HG03439 (cell line): ENCODE measurements around the gene SRP72.
A peak's percentile ranks its signal among the peaks of the same experiment; 100 is the strongest.
"Not testable (repeated sequence)": the region's sequence is repeated elsewhere in the genome, so short reads cannot be mapped to it uniquely, and the experiment has no call there.

Experiments used
- ATAC-seq: cut with Tn5 transposase; IDR thresholded peaks from one replicate; pipeline ENCODE4 v1.9.1; 2021; ENCODE audit warnings: mild to moderate bottlenecking, moderate library complexity; ENCODE audit not compliant: unreplicated experiment

Gene SRP72, protein sequence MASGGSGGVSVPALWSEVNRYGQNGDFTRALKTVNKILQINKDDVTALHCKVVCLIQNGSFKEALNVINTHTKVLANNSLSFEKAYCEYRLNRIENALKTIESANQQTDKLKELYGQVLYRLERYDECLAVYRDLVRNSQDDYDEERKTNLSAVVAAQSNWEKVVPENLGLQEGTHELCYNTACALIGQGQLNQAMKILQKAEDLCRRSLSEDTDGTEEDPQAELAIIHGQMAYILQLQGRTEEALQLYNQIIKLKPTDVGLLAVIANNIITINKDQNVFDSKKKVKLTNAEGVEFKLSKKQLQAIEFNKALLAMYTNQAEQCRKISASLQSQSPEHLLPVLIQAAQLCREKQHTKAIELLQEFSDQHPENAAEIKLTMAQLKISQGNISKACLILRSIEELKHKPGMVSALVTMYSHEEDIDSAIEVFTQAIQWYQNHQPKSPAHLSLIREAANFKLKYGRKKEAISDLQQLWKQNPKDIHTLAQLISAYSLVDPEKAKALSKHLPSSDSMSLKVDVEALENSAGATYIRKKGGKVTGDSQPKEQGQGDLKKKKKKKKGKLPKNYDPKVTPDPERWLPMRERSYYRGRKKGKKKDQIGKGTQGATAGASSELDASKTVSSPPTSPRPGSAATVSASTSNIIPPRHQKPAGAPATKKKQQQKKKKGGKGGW

DNA sequence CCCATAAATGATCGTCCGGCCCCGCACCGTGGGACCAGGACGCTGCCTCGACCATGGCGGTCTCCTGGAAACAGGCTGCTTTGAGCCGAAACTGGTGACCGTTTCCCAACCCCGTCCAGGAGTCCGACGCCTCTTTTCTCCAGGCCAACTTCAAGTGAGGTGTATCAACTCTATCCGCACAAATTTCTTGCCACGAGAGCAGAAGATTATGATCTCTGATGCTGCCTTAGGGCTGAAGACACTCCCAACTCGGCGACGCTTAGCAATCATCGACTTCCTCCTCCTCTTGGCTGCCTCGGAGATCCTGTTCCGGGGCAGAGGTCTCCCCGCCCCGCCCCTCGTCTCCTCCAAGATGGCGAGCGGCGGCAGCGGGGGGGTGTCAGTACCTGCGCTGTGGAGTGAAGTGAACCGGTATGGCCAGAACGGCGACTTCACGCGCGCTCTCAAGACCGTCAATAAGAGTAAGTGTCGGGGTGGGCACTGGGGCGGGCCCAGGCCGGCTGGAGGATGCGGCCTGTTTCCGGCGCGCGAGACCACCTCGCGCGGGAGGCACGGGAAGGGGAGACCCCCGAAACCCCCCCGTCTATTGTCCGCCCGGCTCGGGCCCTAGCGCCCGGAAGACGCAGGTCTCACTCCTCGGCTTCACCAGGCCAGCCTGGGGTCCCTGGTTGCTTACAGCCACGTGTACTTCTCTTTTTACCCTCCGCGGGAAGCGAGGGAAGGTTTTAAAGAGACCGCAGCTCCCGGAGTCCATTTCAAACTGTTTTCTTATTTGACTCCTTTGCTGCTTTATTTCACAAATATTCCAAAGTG, at the start of gene SRP72:
Gene SRP72 (plus strand): TSS at position 334 of the 813 bp plus-strand sequence. CDS start 19 bp downstream, at position 353.
- ATAC-seq: peak; percentile 91

DNA sequence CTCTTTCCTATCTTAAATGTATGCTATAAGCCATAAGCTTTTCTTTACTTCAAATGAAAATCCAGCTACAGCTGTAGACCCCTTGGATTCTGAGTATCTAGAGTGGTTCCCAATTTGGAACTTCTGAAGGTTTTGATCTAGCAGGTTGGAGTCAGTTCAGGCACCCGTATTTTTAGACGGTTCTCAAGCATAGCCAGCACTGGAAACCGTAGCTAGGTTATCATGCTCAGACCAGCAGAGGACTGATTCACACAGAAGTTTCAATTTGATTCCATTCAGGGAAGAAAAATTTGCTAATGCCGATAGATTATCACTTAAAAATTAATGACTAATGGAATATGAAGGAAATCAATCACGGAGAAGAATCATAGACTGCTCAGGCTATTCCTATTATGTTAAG, 43.2 kb upstream of the SRP72 start:
- no peak for ATAC-seq

DNA sequence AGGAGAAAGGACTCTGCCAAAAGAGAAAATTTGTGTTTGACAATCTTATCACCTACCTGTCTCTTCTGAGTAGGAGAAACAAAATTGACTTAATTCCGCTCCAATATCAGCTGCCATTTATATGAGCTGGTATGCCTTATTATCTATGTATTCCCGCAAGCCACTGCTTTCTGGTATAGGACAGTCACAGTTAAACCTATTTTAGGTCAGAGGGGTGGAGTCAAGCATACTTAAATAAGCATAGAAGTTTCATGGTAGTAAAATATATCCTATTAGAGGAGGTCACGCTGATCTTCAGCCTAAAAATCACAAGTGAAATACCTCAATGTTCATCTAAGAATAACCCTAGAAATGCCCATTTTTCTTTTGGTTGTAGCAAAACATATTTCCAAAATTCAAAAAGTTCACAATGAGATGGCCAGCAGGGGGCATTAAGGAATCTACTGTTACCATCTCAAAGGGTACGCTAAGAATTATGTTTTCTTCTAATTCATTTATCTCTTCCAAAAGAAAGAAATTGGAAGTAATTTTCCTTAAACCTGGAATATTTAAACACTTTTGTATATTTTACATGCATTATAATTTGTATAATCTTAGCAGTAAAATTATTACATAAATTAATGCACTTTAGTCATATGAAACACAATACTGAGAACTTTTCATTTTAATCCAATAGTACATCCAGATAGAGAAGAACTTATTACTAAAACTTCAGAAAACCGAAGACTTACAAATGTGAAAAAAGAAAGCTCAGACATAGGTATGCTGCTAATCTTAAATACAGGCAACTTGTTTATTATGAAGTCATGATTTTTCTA, 42.5 kb upstream of the SRP72 start:
- no peak for ATAC-seq

DNA sequence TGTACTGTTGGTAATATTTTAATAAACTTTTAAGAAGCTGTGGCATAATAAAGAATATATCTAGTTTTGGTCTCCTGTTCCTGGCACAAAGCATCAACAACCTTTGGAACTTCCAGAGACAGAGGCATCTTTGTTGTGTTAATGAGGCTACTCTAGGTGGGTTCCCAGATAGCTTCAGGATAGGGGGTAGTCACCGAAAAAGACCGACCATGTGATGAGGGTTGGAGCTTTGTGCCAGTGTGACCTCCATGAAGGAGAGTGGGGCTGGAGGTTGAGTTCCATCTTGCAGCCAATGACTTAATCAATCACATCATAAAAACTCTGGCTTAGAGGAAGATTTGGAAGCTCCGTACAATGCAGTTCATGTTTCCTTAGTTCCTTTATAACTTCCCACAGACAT, 41.9 kb upstream of the SRP72 start:
- no peak for ATAC-seq

DNA sequence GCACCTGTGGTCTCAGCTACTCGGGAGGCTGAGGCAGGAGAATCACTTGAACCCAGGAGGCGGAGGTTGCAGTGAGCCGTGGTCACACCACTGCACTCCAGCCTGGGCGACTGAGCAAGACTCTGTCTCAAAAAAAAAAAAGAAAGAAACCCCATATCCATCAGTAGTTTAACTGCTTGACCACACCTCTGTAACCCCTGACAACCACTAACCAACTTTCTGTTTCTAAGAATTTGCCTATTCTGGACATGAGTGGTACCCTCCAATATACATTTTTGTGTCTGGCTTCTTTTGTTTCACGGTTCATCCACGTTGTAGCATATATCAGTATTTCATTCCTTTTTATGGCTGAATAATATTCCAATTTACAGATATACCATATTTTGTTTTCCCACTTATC, 41.1 kb upstream of the SRP72 start:
- peak; percentile 90 for ATAC-seq

DNA sequence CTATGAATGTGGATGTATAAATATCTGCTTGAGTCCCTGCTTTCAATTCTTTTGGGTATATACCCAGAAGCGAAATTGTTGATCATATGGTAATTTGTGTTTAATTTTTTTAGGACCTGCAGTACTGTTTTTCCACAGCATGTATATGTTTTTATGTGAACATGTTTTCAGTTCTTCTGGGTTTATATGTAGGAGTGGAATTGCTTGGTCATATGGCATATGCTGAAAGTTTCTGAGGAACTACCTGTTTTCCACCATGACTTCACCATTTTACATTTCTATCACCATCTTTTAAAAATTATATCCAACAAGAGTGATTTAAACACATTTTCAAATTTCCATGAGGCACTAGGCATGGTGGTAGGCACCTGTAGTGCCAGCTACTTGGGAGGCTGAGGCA, 40.2 kb upstream of the SRP72 start:
- ATAC-seq: no peak

DNA sequence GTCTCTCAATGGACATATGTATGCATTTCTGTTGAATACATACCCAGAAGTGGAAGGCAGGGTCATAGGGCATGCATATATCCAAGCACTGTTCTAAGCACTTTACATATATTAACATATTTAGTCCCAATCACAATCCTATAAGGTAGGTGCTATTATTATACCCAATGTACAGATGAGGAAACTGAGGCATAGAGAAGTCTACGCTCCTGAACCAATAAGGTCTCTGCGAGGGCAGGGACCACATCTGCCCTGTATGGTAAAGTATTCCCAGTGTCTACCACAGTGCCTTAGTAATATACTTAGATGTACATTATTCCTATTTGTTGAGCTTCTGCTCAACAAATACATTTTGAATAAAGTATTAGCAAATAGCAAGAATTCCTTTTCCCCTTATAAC, 37.2 kb upstream of the SRP72 start:
- no peak for ATAC-seq

DNA sequence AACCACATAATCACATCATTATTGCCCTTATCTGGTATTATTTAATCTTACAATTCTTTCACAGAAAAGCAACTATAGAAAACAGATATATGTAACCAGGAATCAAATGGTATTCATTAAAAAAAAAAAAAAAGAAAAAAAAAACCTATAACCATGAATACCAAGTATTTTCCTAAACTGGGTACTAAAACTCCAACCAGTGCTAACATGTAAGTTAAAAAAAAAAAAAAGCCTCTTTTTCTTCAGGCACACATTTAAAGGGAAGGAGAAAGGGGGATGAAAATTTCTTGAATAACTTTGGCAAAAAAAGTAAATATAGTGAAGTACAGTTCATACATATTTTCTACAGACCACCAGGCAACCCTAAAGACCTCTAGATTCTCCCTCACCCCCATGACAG, 34.1 kb upstream of the SRP72 start:
- ATAC-seq: no peak

DNA sequence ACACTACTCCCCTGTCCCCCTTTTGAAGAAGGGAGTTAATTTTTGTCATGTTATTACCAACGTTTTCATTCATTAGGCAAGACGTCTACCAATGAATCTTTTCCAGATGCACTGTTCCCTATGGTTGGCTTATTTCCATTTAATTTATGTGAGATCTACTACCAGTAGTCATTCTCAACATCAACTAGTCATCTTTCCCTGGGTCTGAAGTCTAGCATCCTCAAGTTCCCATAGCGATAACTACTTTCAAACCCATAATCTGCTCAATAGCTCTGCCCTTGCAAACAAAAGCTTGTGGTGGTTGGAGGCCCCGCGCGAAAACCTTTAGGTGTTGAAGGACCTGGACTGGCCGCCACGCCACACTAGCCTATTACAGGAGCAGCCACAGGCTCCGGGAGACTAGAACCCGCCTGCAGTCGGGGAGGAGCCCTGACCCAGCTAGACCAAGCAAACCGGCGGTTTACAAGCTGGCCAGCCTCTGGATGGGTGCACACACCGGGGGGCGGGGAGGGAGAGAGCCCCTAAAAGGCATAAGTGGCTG, 32.7 kb upstream of the SRP72 start:
- ATAC-seq: peak; percentile 15

DNA sequence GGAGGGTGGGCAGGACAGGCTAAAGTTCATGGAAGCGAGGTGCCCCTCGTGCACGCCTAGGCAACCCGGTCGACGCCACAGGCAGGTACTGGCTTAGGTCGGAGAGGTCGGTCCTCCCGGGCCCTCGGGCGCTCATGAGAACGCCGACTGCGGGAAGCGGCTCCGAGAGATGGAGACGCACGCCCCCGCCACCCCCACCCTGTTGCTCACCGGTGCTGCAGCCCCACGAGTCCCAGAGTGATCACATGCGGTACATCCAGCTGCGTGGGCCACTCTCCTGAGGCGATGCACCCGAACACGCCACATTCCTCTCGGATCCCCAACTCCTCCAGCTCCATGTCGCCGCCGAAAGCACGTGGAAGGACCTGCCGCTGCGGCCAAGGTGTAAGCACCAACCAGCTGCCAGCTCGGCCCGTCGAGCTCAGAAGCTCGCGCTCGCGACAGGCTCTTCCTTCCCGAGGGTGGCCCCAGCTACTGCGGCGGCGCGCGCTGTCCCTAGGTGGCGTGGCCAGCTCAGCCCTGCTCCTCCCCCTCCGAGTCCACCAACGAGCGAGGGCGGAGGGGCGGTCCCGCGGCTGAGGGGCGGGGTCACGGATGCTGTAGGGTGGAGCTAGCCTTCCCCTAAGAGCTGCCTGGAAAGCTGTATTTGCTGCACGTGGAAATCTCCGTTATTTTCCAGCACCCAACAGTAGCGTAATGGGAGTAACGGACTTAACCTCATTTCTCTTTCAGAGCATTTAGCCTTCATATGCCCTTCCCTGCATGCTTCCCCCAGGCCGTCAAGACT, 32.1 kb upstream of the SRP72 start, which contains the start of gene PPAT:
Gene PPAT (minus strand): TSS at position 476 of the 787 bp plus-strand sequence. CDS start 138 bp downstream, at position 338.
- peak; percentile 79 for ATAC-seq

DNA sequence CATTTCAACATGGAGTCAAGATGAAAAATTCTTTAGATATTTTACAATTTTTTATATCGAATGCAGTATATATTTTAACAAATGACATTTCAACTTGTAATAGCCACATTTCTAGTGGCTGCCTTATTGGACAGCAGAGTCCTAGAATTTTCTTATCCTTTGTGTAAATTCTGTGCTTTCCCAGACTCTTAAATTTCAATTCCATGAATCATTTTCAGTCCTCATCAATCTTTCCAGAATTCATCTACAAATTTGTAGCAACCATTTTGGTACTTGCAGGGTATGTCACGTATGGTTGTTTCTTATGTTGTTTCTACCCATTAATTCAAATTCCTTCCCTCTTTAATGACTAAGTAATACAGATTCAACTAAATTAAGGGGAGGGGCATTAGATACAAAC, 28.7 kb upstream of the SRP72 start:
- no peak for ATAC-seq

DNA sequence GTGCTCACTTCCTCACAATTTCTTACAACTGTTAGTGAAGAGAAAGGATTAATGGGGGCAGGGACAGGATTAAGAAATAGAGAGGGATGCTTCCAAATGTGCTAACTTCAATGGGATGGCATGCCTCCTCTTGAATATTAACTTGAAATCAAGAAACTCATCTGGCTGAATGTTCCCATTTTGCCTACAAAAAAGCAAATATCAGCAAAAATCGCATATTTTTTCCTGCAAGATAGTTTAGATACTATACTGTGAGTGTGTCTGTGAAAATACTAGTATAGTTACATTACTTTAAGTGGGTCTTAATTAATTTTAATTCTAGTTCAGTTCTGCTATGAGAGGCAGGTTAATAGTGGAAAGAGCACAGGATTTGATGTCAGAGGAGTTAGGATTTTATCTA, 26.4 kb upstream of the SRP72 start:
- ATAC-seq: no peak

DNA sequence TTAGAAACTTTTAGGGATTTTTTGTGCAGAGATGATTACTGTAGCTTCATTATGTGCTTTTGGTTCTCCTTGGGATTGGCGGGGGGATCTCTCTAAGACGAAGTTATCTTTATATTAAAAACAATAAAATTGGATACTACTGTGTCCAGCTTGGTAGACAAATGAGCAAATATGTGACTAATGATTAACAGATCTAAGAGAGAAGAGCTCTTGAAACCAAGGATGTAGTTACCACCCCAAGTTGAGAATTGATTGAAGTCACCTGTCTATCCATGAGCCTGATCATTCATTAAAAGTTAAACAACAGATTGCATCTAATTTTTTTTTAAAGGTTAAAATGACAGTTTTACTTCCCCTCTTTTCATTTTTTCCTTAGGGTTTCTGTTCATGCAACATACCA, 22.7 kb upstream of the SRP72 start:
- ATAC-seq: no peak

DNA sequence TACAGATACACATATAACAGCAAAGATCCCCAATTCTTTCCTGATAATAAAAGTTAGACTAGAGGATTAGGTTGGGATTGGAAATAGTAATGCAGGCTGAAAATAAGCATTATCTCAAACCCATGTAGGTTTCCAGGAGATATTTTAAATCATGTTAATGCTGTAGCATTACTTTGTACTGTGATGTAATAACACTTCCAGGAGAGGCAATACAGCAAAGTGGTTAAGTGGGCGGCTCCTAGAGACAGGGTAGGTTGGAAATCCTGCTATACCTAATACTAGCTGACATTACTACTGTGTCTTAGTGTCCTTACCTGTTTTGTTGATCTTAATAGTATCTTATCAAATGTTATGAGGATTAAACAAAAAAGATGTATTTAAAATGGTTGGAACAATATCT, 21.7 kb upstream of the SRP72 start:
- no peak for ATAC-seq

DNA sequence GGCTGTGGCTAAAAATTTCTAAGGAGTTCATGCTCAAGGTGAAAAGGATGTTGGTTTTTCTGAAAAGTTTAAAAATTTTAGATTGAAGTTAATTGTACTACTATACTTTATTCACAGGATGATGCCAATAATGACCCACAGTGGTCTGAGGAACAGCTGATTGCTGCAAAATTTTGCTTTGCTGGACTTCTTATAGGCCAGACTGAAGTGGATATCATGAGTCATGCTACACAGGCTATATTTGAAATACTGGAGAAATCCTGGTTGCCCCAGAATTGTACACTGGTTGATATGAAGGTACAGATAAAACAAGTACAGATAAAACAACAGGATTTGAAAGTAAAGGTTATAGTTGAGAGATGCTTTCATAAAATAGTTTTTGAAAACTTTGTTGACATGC, 19.1 kb upstream of the SRP72 start:
- ATAC-seq: no peak

DNA sequence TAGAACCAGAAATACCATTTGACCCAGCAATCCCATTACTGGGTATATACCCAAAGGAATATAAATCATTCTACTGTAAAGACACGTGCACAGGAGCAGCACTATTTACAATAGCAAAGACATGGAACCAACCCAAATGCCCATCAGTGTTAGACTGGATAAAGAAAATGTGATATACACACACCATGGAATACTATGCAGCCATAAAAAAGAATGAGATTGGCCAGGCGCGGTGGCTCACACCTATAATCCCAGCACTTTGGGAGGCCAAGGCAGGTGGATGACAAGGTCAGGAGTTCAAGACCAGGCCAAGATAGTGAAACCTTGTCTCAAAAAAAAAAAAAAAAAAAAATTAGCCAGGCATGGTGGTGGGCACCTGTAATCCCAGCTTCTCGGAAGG, 17.9 kb upstream of the SRP72 start:
- not testable (repeated sequence) for ATAC-seq

DNA sequence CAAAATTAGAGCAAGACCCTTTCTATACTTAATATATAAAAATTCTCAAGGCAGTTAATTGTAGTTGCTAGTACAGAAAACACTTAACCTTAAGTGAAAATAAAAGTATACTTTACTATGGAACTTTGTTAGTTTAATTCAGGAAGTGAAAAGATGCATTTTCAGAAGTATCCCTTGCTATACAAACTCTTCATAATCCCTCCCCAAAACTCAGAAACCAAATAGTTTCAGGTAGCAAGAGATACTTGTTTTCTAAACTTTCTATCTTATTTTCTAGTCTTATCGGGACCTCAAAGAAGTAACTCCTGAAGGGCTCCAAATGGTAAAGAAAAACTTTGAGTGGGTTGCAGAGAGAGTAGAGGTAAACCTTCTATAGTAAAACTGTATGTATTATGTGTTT, 17.1 kb upstream of the SRP72 start:
- no peak for ATAC-seq

DNA sequence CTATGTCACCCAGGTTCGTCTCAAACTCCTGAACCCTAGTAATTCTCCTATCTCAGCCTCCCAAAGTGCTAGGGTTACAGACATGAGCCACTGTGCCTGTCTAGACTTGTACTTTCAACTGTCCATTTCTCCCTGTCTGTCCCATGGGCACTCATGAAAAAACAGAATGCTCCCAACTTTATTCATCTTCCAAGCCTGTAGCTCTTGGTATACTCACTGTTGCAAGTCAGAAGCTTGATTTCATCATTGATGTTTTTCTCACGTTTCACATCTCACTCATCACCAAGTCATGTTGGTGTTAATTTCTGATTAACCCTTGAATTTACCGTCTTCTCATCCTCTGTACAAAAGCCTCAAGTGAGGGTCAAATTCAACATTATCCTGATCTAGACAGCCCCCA, 7.3 kb upstream of the SRP72 start:
- no peak for ATAC-seq

DNA sequence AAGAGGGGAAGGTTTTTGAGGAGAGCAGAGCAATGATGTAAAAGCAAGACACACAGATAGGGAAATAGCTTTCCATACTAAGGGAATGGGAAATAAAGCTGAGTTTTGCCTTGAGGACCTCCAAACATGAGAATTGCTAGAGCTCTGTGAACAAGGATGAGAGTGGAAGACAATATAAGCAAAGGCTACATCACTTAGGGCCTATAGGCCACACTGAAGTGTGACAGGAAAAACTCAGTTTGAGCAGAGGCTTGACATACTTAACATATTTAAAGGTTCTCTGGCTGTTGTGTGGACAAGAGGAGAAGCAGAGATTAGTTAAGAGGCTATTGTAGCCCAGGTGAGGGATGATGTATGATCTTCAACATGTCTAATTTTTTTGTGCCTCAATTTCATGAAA, 5.3 kb upstream of the SRP72 start:
- no peak for ATAC-seq

DNA sequence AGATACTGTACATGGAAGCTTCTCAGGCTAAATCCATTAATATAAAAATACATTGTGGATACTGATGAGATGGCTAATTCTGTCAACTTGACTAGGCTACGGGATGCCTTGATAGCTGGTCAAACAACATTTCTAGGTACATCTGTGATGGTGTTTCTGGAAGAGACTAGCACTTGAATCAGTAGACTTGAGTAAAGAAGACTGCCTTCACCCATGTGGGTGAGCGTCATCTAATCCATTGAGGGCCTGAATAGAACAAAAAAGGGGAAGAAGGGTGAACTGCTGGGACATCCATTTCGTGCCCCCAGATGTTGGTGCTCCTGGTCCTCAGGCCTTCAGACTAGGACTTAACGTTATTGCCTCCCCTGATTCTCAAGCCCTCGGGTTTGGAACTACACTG, 3.7 kb upstream of the SRP72 start:
- no peak for ATAC-seq
